GM12878 (cell line): ENCODE results near the gene GSK3A.

Source experiments
- CBFB ChIP-seq: IDR thresholded peaks from 2 replicates; pipeline ENCODE4 v1.6.1; 2016; ENCODE audit warnings: antibody characterized with exemption, low read depth
- E4F1 ChIP-seq: fragments of 450-650 bp; IDR thresholded peaks from 2 replicates; pipeline ENCODE4 v1.6.1; 2018; ENCODE audit warnings: borderline replicate concordance, mild to moderate bottlenecking; ENCODE audit not compliant: partially characterized antibody
- EED ChIP-seq: sonication (generic); IDR thresholded peaks from 2 replicates; pipeline ENCODE4 v1.6.1; 2016; ENCODE audit warnings: antibody characterized with exemption, low read depth
- EZH2 ChIP-seq: IDR thresholded peaks from 2 replicates; pipeline ENCODE4 v1.6.1; 2012; ENCODE audit warnings: low read depth, mild to moderate bottlenecking, control low read depth, inconsistent platforms, low read length, borderline replicate concordance; ENCODE audit not compliant: control insufficient read depth
- FOXK2 ChIP-seq: fragments of 450-650 bp; IDR thresholded peaks from 2 replicates; pipeline ENCODE4 v1.6.1; 2017; ENCODE audit warnings: mild to moderate bottlenecking, moderate library complexity
- IKZF1 ChIP-seq: fragments of 450-650 bp; conservative IDR thresholded peaks from 2 replicates; pipeline ENCODE4 v1.6.1; 2017; ENCODE audit warnings: antibody characterized with exemption, mild to moderate bottlenecking
- MTA2 ChIP-seq: fragments of 450-650 bp; IDR thresholded peaks from 2 replicates; pipeline ENCODE4 v1.6.1; 2016; ENCODE audit warnings: low read depth, mild to moderate bottlenecking, moderate library complexity
- POLR2A ChIP-seq: IDR thresholded peaks from 2 replicates; pipeline ENCODE4 v1.6.1; 2011; ENCODE audit warnings: low read depth, mild to moderate bottlenecking, low read length
- POLR2AphosphoS5 ChIP-seq: IDR thresholded peaks from 2 replicates; pipeline ENCODE4 v1.6.1; 2011; ENCODE audit warnings: mild to moderate bottlenecking, low read length, inconsistent platforms
- RELA ChIP-seq: fragments of 450-650 bp; IDR thresholded peaks from 2 replicates; pipeline ENCODE4 v1.8.0; 2014; ENCODE audit warnings: borderline replicate concordance; ENCODE audit not compliant: partially characterized antibody
- STAT1 ChIP-seq: fragments of 450-650 bp; conservative IDR thresholded peaks from 2 replicates; pipeline ENCODE4 v1.6.1; 2014; ENCODE audit warnings: antibody characterized with exemption, mild to moderate bottlenecking
- TCF12 ChIP-seq: IDR thresholded peaks from 2 replicates; pipeline ENCODE4 v1.6.1; 2011; ENCODE audit warnings: low read depth, mild to moderate bottlenecking, low read length
- TF ChIP-seq, protein P1 (sequence below), 3 experiments: IDR thresholded peaks in 2 of 3; conservative IDR thresholded peaks in 1 of 3; 2 replicates each; pipeline ENCODE4 v1.5.1; 2011; ENCODE audit warnings: low read depth in 3 of 3, low read length in 3 of 3, mild to moderate bottlenecking in 3 of 3, control low read depth in 2 of 3, moderate library complexity in 2 of 3, inconsistent platforms in 1 of 3, mixed read lengths in 1 of 3; ENCODE audit not compliant: control insufficient read depth in 2 of 3, insufficient read depth in 1 of 3; ENCODE audit errors: extremely low read depth in 1 of 3
- TF ChIP-seq, protein P2 (sequence below): fragments of 450-650 bp; IDR thresholded peaks from 2 replicates; pipeline ENCODE4 v1.6.1; 2014; ENCODE audit warnings: mild to moderate bottlenecking

GRCh38 chr19:42217520-42218437 lies 24.6 kb downstream of the GSK3A start, which contains the start of gene DEDD2:
- TF ChIP-seq IKZF1, result peak; percentile 96
- no peak for TF ChIP-seq RELA
- TF ChIP-seq, protein P1, sequence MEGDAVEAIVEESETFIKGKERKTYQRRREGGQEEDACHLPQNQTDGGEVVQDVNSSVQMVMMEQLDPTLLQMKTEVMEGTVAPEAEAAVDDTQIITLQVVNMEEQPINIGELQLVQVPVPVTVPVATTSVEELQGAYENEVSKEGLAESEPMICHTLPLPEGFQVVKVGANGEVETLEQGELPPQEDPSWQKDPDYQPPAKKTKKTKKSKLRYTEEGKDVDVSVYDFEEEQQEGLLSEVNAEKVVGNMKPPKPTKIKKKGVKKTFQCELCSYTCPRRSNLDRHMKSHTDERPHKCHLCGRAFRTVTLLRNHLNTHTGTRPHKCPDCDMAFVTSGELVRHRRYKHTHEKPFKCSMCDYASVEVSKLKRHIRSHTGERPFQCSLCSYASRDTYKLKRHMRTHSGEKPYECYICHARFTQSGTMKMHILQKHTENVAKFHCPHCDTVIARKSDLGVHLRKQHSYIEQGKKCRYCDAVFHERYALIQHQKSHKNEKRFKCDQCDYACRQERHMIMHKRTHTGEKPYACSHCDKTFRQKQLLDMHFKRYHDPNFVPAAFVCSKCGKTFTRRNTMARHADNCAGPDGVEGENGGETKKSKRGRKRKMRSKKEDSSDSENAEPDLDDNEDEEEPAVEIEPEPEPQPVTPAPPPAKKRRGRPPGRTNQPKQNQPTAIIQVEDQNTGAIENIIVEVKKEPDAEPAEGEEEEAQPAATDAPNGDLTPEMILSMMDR (IDR thresholded peaks at IDR 0.05 in 2 of 3, conservative IDR thresholded peaks at IDR 0.05 in 1 of 3; ENCODE audit: control insufficient read depth in 2 of 3, extremely low read depth in 1 of 3, insufficient read depth in 1 of 3, low read depth in 3 of 3, low read length in 3 of 3), result 0 out of 6 replicates have a peak, but pooled peaks of 1 of the 3 experiments have one; percentile 4
- TF ChIP-seq STAT1, result no peak
- no peak for TF ChIP-seq MTA2
- no peak; the same call in 1 of the 2 replicates for TF ChIP-seq EED
- TF ChIP-seq TCF12, result 0 out of 2 replicates have a peak, but pooled peaks have one; percentile 6
- TF ChIP-seq E4F1, result no peak
- TF ChIP-seq CBFB, result no peak
- peak; percentile 80 for TF ChIP-seq POLR2A
- TF ChIP-seq, protein P2, sequence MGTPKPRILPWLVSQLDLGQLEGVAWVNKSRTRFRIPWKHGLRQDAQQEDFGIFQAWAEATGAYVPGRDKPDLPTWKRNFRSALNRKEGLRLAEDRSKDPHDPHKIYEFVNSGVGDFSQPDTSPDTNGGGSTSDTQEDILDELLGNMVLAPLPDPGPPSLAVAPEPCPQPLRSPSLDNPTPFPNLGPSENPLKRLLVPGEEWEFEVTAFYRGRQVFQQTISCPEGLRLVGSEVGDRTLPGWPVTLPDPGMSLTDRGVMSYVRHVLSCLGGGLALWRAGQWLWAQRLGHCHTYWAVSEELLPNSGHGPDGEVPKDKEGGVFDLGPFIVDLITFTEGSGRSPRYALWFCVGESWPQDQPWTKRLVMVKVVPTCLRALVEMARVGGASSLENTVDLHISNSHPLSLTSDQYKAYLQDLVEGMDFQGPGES, result no peak
- TF ChIP-seq EZH2, result no peak
- TF ChIP-seq FOXK2, result no peak
- peak; percentile 72; the same call in 1 of the 2 replicates for TF ChIP-seq POLR2AphosphoS5
